ENCODE measurements around the gene CACUL1.
"Not testable (repeated sequence)": the region's sequence is repeated elsewhere in the genome, so short reads cannot be mapped to it uniquely, and the experiment has no call there.

The CACUL1 gene
- 38.4 to 46.5 (median 45.0) reads per million in 3 donors for total RNA-seq

DNA sequence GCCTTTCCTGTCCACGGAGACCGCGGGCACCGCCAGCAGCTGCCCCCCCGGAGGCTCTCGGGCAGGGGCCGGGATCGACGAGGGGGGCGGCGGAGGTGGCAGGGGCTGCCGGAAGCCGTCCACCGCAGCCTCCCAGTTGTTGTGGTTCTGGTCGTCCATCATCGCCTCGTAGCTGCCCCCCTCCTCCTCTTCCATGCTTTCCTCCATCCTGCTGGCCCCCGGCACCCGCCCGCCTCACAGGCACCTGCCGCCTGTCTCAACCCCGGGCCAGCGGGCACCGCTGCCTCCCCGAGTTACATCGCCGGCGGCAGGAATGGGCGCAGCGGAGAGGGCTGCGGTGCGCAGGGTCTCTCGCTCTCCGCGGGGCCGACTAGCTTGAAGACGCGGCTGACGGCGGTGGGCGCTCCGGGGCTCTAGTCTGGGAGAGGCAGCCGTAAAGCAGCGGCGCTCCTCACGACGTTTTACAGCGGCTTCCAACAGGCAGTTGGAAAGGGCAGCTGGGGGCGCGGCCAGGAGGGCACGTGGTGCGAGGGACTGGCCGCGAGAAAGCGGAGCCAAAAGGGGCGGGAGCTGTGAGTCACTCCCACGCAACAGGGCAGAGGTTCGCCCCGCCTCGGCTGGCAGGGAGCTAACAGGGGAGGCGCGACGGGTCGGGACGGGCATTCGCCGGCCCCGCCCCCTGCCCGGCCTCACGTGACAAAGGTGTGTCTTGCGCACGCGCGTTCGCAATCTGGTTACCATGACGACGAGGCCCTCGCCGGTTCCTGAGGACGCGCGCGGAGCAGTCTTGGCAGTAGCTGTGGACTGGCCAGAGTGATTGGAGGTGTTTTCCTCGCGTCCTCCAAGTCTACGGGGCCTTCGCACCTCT is at the start of gene CACUL1:
TSS of gene CACUL1 (minus strand) at position 415 of the 868 bp plus-strand sequence. CDS start at position 207, 208 bp downstream.
- H3K36me3 ChIP-seq (ENCODE audit: control insufficient read depth, insufficient read depth, low read length) = no peaks in the 10 kb centered on the region
- peak; percentile 100 for DNase-seq
- H3K4me3 ChIP-seq (ENCODE audit: insufficient read depth, low read depth, low read length, poor library complexity, severe bottlenecking) = peak within 1 kb of the TSS; percentile 99
- H3K4me1 ChIP-seq (ENCODE audit: control insufficient read depth, insufficient read depth, low read length, poor library complexity, severe bottlenecking) = peaks cover 19% of the 10 kb centered on the region
- H3K27me3 ChIP-seq (replicated peaks; ENCODE audit: control insufficient read depth, insufficient read depth, low read length, poor library complexity, severe bottlenecking) = no peaks in the 10 kb centered on the region
- no peaks in the 10 kb centered on the region for H3K9me3 ChIP-seq (ENCODE audit: control insufficient read depth, low read length)
- H3K27ac ChIP-seq (ENCODE audit: insufficient read depth, low read length, poor library complexity, severe bottlenecking) = peak within 1 kb of the TSS; percentile 86

DNA sequence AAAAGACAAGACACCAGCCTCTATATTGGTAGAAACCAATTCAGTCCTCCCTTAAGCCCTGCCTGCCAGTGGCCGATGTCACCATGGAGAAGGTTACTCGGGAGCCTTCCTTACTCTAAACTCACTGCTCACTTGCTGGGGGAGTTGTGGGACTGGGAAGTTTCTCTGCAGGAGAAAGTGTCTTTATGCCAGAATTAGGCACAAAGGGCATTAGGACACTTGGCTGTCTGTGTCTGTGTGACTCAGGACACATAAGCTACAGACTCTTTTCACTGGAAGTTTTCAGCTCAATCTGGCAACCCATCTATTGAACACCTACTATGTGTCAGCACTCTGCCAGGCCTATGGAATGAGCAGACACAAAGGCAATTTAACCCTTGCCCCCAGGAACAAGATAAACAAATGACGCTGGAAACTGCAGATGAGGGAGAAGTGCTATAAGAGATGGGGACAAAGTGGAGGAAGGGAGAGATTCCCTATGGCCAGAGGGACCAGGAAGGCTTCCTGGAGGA is 49.5 kb upstream of the CACUL1 start:
- Histone ChIP-seq H3K9me3 (ENCODE audit: control insufficient read depth, low read length) (no peaks in the 10 kb centered on the region), H3K27me3 (replicated peaks; ENCODE audit: control insufficient read depth, insufficient read depth, low read length, poor library complexity, severe bottlenecking) (no peaks in the 10 kb centered on the region), H3K27ac (ENCODE audit: insufficient read depth, low read length, poor library complexity, severe bottlenecking) (no peak overlapping the region), H3K36me3 (ENCODE audit: control insufficient read depth, insufficient read depth, low read length) (no peaks in the 10 kb centered on the region), H3K4me1 (ENCODE audit: control insufficient read depth, insufficient read depth, low read length, poor library complexity, severe bottlenecking) (no peaks in the 10 kb centered on the region), H3K4me3 (ENCODE audit: insufficient read depth, low read depth, low read length, poor library complexity, severe bottlenecking) (no peak overlapping the region)
- DNase-seq = no peak

DNA sequence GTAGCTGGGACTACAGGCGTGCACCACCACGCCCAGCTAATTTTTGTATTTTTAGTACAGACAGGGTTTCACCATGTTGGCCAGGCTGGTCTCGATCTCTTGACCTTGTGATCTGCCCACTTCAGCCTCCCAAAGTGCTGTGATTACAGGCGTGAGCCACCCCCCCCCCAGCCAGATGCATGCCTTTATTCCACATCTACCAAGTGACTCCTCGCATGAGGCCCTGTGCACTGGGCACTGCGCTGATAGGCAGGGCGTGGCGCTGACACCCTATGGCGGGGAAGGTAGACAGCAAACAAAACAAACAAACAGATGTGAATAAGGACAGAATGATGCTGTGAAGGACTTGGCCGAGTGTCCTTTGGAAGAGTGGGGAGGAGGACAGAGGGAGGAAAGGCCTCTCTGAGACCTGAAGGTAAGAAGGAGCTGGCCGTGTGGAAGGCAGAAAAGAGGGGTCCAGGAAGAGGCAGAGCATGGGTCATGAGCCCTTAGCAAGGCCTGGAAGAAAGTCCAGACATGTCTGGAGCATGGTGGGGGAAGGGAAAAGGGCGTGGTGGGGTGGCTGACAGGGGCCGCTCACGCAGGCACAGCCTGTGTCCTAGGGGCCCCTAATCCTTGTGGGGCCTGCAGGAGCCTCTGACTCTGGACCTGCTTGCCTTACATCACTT is 47.5 kb upstream of the CACUL1 start:
- DNase-seq = no peak
- H3K4me1 ChIP-seq (ENCODE audit: control insufficient read depth, insufficient read depth, low read length, poor library complexity, severe bottlenecking) = no peaks in the 10 kb centered on the region
- no peak overlapping the region for H3K4me3 ChIP-seq (ENCODE audit: insufficient read depth, low read depth, low read length, poor library complexity, severe bottlenecking)
- no peaks in the 10 kb centered on the region for H3K36me3 ChIP-seq (ENCODE audit: control insufficient read depth, insufficient read depth, low read length)
- no peak overlapping the region for H3K27ac ChIP-seq (ENCODE audit: insufficient read depth, low read length, poor library complexity, severe bottlenecking)
- no peaks in the 10 kb centered on the region for H3K9me3 ChIP-seq (ENCODE audit: control insufficient read depth, low read length)
- no peaks in the 10 kb centered on the region for H3K27me3 ChIP-seq (replicated peaks; ENCODE audit: control insufficient read depth, insufficient read depth, low read length, poor library complexity, severe bottlenecking)

DNA sequence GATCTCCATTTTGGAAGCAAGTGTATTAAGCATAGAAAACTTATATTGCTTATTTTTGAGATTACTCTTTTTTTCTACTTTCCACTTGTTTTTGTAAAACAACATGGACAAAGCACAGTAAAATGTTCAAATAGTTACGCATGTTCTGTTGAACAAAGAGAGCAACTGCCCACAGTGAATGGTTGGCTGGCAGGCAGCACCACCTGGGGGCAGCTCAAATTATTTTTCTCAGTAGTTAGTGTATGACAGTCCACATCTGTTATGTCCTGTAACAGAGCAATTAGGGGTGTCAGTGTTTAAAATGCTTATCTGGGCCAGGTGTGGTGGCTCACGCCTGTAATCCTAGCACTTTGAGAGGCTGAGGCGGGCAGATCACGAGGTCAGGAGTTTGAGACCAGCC is 46.1 kb upstream of the CACUL1 start:
- Histone ChIP-seq H3K4me1 (ENCODE audit: control insufficient read depth, insufficient read depth, low read length, poor library complexity, severe bottlenecking) (no peaks in the 10 kb centered on the region), H3K36me3 (ENCODE audit: control insufficient read depth, insufficient read depth, low read length) (no peaks in the 10 kb centered on the region)
- DNase-seq = no peak

DNA sequence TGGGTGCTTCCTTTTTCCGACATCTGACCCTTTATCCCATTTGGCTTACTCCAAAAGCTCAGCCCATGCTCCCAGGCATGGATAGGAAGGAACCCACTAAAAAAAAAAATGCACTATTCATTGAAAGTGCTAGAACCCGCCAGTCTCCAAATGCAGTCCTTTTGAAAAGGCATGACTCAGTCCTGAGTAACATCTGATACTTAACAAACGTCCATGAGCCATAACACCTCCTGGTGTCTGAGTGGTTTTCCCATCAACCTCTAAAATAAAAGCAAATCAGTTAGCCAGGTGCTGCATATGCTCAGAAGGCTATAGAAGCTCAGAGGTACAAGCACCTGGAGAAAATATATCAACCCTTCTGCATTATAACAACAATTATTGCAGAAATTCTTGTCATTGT is 45.0 kb upstream of the CACUL1 start:
- no peak overlapping the region for H3K27ac ChIP-seq (ENCODE audit: insufficient read depth, low read length, poor library complexity, severe bottlenecking)
- H3K27me3 ChIP-seq (replicated peaks; ENCODE audit: control insufficient read depth, insufficient read depth, low read length, poor library complexity, severe bottlenecking) = no peaks in the 10 kb centered on the region
- DNase-seq = no peak
- no peak overlapping the region for H3K4me3 ChIP-seq (ENCODE audit: insufficient read depth, low read depth, low read length, poor library complexity, severe bottlenecking)
- H3K9me3 ChIP-seq (ENCODE audit: control insufficient read depth, low read length) = no peaks in the 10 kb centered on the region
- H3K4me1 ChIP-seq (ENCODE audit: control insufficient read depth, insufficient read depth, low read length, poor library complexity, severe bottlenecking) = no peaks in the 10 kb centered on the region
- no peaks in the 10 kb centered on the region for H3K36me3 ChIP-seq (ENCODE audit: control insufficient read depth, insufficient read depth, low read length)

More for the DNA sequence above, 46.1 kb upstream of the CACUL1 start:
- Histone ChIP-seq H3K9me3 (ENCODE audit: control insufficient read depth, low read length) (no peaks in the 10 kb centered on the region), H3K4me3 (ENCODE audit: insufficient read depth, low read depth, low read length, poor library complexity, severe bottlenecking) (no peak overlapping the region), H3K27ac (ENCODE audit: insufficient read depth, low read length, poor library complexity, severe bottlenecking) (no peak overlapping the region), H3K27me3 (replicated peaks; ENCODE audit: control insufficient read depth, insufficient read depth, low read length, poor library complexity, severe bottlenecking) (no peaks in the 10 kb centered on the region)

DNA sequence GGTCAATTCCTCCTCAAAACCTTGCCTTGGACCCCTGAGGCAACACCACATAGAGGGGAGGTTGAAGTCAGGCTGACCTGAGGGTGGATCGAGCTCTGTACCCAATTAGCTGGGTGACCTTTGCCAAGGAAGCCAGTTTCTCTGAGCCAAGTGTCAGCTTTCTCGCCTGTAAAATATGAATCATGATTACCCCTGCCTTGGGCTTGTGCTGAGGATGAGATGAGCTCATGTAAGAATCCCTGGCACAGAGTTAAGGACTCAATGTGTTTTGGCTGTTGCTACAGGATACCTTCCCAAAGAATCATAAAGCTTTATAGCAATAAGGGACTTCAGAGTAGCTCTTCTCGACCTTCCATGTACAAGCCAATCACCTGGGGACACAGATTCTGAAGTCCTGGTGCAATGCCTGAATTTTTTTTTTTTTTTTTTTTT is 43.5 kb upstream of the CACUL1 start:
- H3K9me3 ChIP-seq (ENCODE audit: control insufficient read depth, low read length) = no peaks in the 10 kb centered on the region

DNA sequence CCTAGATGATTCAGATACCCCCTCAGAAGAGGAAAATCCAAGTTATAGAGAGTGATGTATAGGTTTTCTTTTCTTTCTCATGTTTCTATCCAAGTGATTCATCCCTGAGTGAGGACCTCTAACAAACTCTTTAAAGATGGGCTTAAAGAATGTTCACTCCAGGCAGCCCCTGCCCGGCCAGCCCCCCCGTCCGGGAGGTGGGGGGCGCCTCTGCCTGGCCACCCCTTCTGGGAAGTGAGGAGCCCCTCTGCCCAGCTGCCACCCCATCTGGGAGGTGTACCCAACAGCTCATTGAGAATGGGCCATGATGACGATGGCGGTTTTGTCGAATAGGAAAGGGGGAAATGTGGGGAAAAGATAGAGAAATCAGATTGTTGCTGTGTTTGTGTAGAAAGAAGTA is 40.2 kb upstream of the CACUL1 start:
- not testable (repeated sequence) for H3K9me3 ChIP-seq (ENCODE audit: control insufficient read depth, low read length); H3K27me3 ChIP-seq (replicated peaks; ENCODE audit: control insufficient read depth, insufficient read depth, low read length, poor library complexity, severe bottlenecking); H3K4me3 ChIP-seq (ENCODE audit: insufficient read depth, low read depth, low read length, poor library complexity, severe bottlenecking); DNase-seq; H3K4me1 ChIP-seq (ENCODE audit: control insufficient read depth, insufficient read depth, low read length, poor library complexity, severe bottlenecking); H3K36me3 ChIP-seq (ENCODE audit: control insufficient read depth, insufficient read depth, low read length); H3K27ac ChIP-seq (ENCODE audit: insufficient read depth, low read length, poor library complexity, severe bottlenecking)

More for the DNA sequence above, 43.5 kb upstream of the CACUL1 start:
- no peak for DNase-seq
- Histone ChIP-seq H3K4me3 (ENCODE audit: insufficient read depth, low read depth, low read length, poor library complexity, severe bottlenecking) (no peak overlapping the region), H3K4me1 (ENCODE audit: control insufficient read depth, insufficient read depth, low read length, poor library complexity, severe bottlenecking) (no peaks in the 10 kb centered on the region), H3K36me3 (ENCODE audit: control insufficient read depth, insufficient read depth, low read length) (no peaks in the 10 kb centered on the region), H3K27me3 (replicated peaks; ENCODE audit: control insufficient read depth, insufficient read depth, low read length, poor library complexity, severe bottlenecking) (no peaks in the 10 kb centered on the region), H3K27ac (ENCODE audit: insufficient read depth, low read length, poor library complexity, severe bottlenecking) (no peak overlapping the region)

DNA sequence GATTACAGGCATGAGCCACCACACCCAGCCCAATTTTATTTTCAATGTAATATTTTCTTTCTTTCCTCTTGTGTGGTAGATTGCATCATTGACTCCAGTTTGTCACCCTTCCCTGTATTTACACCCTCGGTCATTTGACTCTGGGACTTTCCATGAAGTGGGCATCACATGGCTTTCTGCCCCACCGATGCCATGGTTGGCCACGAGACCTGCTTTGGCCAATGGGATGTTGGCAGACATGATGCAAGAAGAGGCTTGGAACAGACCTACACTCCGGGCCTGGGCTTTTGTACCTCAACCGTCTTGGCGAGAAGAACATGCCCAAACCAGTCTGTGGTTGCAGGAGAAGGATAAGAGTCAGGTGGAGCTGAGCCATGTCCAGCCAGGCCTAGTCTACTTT is 38.8 kb upstream of the CACUL1 start:
- Histone ChIP-seq H3K36me3 (ENCODE audit: control insufficient read depth, insufficient read depth, low read length) (no peaks in the 10 kb centered on the region), H3K9me3 (ENCODE audit: control insufficient read depth, low read length) (no peaks in the 10 kb centered on the region), H3K4me3 (ENCODE audit: insufficient read depth, low read depth, low read length, poor library complexity, severe bottlenecking) (no peak overlapping the region), H3K27ac (ENCODE audit: insufficient read depth, low read length, poor library complexity, severe bottlenecking) (no peak overlapping the region), H3K4me1 (ENCODE audit: control insufficient read depth, insufficient read depth, low read length, poor library complexity, severe bottlenecking) (no peaks in the 10 kb centered on the region), H3K27me3 (replicated peaks; ENCODE audit: control insufficient read depth, insufficient read depth, low read length, poor library complexity, severe bottlenecking) (no peaks in the 10 kb centered on the region)
- DNase-seq = no peak

DNA sequence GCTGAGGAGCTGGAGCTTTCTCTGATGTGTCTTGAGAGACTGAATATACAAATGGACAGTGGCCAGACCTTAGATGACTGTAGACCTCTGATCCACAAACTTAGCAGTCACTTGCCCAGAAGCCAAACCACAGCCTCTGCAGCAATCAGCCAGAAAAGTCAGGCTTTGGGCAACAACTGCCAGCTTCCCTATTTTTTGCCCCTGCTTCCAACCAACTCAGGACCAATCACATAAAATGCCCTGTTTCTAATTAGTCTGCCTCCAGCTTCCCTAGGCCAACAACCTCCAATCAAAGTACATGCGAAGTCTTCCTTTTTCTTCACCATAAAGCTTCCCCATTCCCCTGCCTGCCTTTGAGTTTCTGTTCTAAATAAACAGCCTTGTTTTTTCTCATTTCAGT is 37.8 kb upstream of the CACUL1 start:
- Histone ChIP-seq H3K4me1 (ENCODE audit: control insufficient read depth, insufficient read depth, low read length, poor library complexity, severe bottlenecking) (no peaks in the 10 kb centered on the region), H3K9me3 (ENCODE audit: control insufficient read depth, low read length) (no peaks in the 10 kb centered on the region), H3K27me3 (replicated peaks; ENCODE audit: control insufficient read depth, insufficient read depth, low read length, poor library complexity, severe bottlenecking) (no peaks in the 10 kb centered on the region), H3K27ac (ENCODE audit: insufficient read depth, low read length, poor library complexity, severe bottlenecking) (no peak overlapping the region), H3K36me3 (ENCODE audit: control insufficient read depth, insufficient read depth, low read length) (no peaks in the 10 kb centered on the region), H3K4me3 (ENCODE audit: insufficient read depth, low read depth, low read length, poor library complexity, severe bottlenecking) (no peak overlapping the region)
- DNase-seq = no peak

DNA sequence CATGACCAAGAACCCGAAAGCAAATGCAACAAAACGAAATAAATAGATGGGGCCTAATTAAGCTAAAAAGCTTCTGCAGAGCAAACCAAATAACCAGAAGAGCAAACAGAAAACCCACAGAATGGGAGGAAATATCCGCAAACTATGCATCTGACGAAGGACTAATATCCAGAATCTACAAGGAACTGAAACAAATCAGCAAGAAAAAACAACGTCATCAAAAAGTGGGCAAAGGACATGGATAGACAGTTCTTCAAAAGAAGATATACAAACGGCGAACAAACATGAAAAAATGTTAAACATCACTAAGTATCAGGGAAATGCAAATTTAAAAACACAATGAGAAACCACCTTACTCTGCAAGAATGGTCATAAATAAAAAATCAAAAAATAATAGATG is 35.3 kb upstream of the CACUL1 start:
- H3K4me1 ChIP-seq (ENCODE audit: control insufficient read depth, insufficient read depth, low read length, poor library complexity, severe bottlenecking) = no peaks in the 10 kb centered on the region
- no peak for DNase-seq
- H3K9me3 ChIP-seq (ENCODE audit: control insufficient read depth, low read length) = no peaks in the 10 kb centered on the region
- H3K27ac ChIP-seq (ENCODE audit: insufficient read depth, low read length, poor library complexity, severe bottlenecking) = no peak overlapping the region
- H3K27me3 ChIP-seq (replicated peaks; ENCODE audit: control insufficient read depth, insufficient read depth, low read length, poor library complexity, severe bottlenecking) = peaks cover 4% of the 10 kb centered on the region
- H3K36me3 ChIP-seq (ENCODE audit: control insufficient read depth, insufficient read depth, low read length) = no peaks in the 10 kb centered on the region
- no peak overlapping the region for H3K4me3 ChIP-seq (ENCODE audit: insufficient read depth, low read depth, low read length, poor library complexity, severe bottlenecking)

Measured in effector memory CD4-positive, alpha-beta T cell (primary cell).